ENCODE measurements around the gene STX2. TPM values are rescaled to one million over a fixed set of nuclear protein-coding genes. Genes with fewer than 3 reads are reported as not detected.

The STX2 gene
- total RNA-seq, 1 experiment from 2014 or later = 40.6 TPM

DNA sequence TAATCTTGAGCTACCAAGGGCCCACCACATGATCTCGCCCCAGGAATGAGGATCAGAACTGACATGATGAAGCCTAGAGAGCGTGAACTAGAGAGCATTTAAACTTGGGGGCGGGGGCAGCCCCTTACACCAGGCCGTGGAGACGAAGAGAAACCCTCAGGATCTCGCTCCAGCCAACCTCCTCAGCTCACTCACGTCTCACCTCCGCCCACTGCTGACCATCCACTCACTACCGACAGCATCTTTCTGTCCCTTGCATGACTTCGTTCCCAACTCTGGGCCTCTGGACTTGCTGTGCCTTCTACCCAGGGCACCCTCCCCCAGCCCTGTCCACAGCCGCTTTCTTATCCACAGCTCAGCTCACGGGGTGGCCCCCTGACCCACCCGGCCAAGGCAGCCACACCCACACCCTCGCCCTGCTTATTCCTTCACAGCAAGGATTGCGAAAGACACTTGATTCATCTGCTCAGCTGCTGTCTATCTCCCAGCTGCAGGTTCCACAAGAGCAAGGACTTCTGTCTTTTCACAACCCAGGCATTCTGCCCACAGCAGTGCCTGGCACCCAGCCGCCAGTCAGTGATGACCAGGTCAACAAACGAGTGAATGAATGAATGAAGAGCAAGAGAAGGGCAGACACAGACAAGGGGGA is 6.4 kb downstream of the STX2 start:
- DNase-seq (ENCODE audit: extremely low read depth, low read depth) = no peak

DNA sequence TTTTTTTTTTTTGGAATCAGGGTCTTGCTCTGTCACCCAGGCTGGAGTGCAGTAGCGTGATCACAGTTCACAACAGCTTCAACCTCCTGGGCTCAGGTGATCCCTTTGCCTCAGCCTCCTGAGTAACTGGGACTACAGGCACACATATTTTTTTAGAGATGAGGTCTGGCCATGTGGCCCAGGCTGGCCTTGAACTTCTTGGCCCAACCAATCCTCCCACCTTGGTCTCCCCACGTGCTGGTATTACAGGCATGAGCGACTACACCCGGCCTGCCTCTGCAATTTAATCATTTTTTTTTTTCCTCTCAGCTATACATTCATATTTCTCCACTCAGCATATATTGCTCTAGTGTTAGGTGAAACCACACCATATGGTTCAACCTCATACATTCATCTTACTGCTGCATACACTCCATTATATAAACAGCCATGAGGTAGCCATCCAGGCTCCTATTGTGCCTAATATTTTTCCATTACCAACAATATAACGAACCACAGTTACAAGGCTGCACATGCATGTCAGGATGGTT is 7.1 kb downstream of the STX2 start:
- no peak for DNase-seq (ENCODE audit: extremely low read depth, low read depth)

DNA sequence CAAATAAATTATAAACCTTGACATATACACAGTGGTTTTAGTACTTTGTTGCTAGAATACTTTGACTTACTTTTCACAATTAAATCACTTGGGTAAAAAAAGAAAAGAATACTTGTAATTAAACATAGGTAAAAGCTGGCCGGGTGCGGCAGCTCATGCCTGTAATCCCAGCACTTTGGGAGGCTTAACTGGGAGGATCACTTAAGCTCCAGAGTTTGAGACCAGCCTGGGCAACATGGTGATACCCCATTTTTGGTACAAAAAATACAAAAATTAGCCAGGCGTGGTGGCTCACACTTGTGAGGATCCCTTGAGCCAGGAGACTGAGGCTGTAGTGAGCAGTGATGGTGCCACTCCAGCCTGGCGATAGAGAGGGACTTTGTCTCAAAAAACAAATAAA is 7.8 kb downstream of the STX2 start:
- no peak for DNase-seq (ENCODE audit: extremely low read depth, low read depth)

DNA sequence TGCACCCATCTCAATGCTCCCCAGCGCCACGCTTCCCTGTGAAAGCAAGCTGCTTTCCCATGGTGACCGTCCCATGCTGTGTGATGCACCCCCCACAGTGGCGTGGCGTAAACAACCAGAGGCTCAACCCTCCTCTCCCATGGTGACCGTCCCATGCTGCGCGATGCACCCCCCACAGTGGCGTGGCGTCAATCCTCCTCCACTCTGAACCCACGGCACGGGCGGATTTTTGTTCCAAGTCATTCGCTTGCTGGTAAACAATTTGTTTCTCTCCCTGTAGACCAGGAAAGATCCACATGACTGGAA is 8.9 kb downstream of the STX2 start:
- no peak for DNase-seq (ENCODE audit: extremely low read depth, low read depth)

DNA sequence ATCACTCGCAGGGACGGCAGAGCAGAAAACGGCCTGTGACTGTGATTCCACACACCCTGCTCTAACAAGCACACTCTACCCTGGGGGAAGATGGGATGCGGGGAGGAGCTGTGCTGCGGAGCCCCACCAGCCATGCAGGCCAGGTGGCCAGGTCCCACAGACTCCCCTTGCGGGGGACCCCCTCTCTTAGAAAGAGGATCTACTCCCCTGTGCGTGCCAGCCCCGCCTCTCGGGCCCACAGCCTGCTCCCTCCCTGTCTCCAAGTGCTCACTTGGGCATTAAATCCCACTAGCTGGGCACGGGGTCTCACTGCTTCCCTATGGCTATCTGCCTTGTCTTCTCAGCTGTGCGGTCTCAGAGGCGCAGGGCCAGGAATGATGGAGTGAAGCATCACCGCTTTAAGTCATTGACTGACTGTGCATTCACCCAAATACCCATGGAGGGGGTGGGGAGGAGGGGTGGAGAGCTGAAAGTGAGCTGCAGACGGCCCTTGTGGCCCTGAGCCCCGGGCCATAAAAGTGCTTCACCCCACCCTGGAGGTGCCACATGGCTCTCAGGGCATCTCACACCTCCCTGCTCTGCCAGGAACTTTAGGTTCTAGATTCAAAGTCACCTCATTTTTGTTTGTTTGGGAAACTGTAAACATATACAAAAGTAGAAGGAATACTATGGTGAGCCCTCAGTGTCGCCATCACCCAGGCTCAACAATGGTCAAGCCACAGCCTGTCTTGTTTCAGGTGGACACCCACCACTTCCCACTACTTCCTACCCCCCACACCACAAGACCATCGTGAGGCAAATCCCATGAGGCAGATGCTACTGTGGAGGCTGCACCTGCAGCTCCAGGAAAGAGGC is 9.4 kb downstream of the STX2 start:
- no peak for DNase-seq (ENCODE audit: extremely low read depth, low read depth)

DNA sequence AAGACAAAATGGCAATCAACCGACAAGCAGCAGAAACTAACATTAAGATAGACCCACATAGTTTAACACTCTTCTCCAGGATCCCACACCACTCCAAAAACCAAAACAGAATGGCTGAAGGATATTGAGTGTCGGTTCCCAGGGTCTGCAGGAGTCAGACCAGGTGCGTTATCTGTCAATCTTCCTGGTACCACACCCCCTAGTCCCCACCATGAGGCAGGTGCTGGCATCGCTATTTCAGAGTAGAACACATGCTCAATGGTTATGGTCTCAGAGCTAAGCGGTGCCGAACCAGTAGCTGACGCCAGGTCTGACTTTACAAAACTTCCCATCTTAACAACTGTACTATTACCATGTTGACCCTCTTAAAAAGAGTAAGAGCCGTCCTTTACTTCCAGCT is 10.2 kb downstream of the STX2 start:
- no peak for DNase-seq (ENCODE audit: extremely low read depth, low read depth)

DNA sequence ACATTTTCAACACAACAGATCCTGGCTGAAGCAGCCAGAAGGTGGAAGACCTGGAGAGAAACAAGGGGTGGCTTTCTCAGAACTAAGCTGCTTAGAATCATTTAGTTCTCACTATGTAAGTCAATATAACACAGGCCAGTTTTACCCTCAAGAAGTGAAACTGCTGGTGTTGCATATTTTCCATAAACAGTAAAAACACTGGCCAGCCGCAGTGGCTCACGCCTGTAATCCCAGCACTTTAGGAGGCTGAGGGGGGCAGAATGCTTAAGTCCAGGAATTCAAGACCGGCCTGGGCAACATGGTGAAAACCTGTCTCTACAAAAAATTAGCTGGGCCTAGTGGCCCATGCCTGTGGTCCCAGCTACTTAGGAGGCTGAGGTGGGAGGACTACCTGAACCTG is 11.6 kb downstream of the STX2 start:
- no peak for DNase-seq (ENCODE audit: extremely low read depth, low read depth)

DNA sequence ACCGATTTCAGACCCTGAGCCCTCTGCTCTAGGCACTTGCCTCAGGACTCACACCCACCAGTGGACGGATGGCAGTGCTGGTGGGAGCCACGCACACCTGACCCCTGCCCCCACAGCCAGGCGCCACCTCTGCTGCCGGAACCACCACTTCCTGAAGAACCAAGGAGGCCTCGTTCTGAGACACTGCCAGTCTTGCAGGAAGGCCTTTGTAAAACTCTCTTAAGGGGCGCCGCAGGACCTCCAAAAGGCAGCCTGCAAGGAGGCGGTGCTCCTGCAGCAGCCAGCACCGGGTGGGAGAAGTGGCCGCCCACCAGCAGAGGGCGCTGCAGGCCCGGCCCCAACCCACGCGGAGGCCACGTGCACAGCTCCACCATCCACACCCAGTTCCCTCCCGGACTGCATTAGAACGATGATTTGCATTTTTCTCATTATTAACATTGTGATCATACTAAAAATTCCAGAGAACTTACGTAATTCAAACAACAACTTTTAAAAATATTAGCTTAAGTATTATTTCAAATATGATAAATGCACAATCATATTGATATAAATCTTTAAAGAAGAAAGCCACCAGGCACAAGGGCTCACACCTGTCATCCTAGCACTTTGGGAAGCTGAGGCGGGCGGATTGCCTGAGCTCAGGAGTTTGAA is 12.8 kb downstream of the STX2 start:
- DNase-seq (ENCODE audit: extremely low read depth, low read depth) = peak; percentile 56

DNA sequence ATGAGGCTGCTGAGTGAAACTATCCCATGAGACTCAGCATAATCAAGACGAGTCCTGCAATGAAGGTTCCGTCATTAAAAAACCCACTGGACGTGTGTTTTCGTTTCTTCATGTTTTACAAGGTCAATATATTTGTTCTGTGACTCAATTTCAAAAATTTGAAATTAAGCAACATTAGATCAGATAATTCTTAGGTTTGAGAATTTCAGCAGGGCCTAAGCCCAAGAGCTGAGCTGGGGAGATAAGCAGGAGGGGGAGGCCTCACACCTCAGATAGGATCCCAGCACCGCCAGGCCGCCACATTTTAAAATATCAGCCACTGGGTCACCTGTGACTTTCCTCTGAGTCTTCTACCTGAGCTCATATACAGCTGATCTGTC is 13.3 kb downstream of the STX2 start:
- no peak for DNase-seq (ENCODE audit: extremely low read depth, low read depth)

DNA sequence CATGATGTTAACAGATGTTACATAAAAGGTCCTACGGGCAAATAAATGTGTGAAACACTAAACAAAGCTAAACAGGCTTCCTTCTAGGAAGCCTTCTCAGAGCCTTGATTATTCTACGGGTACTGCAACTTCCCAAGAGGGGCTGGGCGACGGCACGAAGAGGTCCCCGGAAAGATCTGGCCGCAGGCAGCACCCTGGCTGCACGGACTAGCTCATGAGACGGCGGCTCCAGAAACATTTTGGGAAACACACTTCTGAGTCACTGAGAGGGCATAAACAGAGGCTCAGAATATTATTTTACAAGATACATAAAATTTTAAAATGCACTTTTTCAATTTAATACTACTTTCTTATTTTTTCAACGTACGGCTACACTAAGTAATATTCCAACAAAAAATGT is 19.4 kb downstream of the STX2 start:
- no peak for DNase-seq (ENCODE audit: extremely low read depth, low read depth)

DNA sequence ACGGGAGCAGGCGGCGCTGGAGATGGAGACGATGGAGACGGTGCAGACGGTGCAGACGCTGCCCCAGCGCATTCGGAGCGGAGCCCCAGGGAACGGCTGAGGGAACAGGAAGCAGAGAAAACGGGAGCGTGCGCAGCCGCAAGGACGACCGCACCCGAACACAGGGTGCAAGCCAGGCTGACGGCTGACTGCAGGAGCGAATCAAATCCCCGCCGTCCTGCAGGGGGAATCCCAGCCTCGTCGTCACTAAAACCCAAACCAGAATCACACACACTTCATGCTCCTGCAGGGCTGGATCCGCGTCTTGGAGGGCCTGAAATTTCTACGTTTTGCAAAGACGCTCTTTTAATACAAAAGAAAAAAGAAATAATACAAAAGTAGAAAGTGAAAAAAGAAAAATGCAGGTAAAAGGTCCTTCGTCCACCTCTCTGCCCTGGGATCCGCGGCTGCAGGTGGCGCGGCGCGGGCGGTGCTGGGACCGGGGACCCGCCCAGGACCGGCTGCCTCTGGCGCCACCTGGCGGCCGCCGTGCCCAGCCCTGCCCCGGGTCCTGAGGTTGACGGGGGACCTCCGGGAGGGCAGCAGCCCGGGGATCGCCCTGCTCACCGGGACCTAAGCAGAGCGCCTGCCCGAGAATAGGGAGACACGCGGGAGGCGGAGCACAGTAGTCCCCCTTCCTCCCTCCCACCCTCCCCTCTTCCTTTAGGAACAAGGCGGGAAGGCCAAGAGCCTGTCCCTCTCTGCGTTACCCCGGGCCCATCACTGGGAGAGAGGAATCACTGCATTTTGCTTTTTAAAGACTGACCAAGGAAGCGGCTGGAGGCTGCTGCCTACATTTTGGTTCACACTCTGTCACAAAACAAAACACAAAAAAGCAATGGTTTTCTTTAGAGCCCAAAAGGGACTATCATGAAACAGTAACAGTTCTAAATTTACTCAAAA is 20.1 kb downstream of the STX2 start:
- peak; percentile 35 for DNase-seq (ENCODE audit: extremely low read depth, low read depth)

DNA sequence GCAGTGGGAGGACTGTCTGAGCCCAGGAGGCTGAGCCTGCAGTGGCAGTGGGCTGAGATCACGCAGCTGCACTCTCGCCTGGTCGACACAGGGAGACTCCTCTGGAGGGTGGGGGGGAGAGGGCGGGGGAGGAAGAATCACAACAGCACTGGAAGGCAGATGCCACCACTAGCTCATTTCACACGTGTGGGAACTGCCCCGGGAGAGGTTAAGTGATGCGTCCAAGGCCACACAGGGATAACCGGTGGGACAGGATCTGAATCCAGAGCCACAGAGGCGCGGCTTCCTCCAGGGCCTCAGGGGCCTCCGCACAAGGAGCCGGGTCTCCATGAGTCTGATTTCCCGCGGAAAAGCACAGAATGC is 20.8 kb downstream of the STX2 start:
- no peak for DNase-seq (ENCODE audit: extremely low read depth, low read depth)

DNA sequence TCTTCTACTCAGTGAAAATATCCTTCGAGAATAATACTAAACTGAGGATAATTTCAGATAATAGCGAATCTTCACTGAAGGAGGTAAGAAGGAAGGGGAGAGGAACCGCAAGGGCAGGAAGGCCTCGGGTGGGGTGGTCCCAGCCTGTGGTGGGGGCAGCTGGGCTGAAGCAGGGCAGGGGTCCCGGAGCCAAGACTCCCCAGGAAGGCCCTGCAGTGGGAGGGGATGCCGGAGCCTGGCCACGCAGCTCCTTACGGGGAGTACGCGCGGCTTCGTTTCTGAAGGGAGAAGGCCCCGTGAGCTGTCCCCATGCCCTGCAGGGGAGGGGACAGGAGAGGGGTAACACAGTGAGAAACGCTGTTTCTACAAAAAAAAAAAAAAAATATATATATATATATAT is 21.2 kb downstream of the STX2 start:
- DNase-seq (ENCODE audit: extremely low read depth, low read depth) = no peak

DNA sequence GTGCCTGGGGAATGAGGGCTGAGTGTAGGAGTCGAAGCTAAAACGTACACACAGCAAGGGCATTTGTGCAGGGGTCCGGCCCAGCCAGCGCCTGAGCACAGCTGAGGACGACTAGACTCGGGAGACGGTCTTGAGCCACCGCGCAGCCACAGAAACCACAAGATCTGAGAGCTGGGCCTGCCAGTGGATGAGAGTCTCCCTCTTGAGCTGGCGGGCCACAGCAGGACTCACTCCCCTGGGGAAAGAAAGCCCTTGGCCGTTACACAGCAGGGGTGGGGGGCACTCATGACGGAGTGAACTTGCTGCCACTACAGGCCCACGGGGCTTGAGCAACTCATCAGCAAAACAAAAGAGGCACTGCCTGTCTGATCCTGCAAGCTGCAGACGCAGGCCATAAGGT is 23.0 kb downstream of the STX2 start:
- no peak for DNase-seq (ENCODE audit: extremely low read depth, low read depth)

DNA sequence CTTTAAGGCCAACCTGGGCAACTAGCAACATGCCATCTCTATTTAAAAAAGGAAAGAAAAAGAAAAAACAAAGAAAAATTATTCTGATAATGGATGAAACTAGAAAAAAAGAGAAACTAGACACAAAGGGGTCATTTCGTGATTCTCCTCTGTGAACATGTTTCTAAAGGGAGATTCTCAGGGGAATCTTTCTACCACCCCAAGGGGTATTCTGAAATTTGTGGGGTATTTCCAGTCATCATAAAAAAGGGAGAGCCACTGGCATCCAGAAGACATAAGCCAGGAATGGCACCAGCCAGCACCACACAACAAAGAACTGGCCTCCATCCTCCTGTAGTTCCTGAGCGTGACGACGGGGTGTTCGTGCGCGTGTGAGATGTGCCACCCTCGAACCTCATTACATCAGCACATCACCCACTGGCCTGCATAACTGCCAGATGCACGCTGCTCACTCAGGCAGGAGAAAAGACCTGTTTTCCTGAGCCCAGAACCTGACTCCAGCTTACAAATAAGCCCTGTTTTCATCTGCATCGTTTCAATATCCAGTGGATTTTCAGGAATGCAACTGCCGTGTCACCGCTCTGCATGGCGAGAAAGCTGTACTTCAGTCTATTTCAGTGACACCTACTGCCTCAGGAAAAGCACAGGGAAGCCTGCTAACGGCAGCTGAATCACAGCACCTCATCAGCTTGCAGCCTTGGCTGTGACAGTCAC is 23.9 kb downstream of the STX2 start:
- no peak for DNase-seq (ENCODE audit: extremely low read depth, low read depth)

DNA sequence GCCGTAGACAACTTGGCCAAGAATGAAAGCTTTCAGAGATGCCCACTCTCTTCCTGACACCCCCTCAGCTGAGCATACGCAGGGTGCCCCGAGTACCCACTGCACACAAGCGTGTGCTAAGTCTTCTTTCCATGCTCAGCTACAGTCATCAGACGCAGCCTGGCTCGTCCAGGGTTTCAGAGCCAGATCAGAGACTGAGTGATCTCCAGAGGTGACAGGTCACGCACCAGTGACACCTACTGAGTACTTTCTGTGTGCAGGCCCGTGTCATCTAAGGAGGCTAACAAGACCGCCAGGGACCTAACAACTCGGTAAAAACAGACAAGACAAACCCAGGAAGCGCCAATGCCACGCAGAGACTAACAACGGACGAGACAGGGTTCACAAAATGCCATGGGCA is 25.1 kb downstream of the STX2 start:
- no peak for DNase-seq (ENCODE audit: extremely low read depth, low read depth)

DNA sequence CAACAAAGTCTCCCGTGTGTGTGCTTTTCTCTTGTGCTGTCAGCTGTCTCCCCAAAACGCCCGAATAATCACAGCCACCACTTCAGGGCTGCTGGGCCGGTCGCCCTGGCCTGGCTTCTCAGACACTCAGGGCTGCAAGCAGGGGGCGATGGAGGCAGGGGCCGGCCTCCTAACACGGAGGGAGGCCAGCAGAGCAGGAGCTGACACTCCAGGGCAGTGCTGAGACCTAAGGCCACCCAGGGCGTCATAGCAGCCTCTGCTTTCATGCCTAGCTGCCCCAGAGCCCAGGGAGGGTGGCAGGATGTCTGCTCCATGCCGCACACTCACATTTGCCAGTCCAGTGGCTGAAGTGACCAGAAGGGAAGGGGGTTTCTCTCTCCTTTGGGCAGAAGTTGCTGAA is 25.6 kb downstream of the STX2 start:
- DNase-seq (ENCODE audit: extremely low read depth, low read depth) = no peak

DNA sequence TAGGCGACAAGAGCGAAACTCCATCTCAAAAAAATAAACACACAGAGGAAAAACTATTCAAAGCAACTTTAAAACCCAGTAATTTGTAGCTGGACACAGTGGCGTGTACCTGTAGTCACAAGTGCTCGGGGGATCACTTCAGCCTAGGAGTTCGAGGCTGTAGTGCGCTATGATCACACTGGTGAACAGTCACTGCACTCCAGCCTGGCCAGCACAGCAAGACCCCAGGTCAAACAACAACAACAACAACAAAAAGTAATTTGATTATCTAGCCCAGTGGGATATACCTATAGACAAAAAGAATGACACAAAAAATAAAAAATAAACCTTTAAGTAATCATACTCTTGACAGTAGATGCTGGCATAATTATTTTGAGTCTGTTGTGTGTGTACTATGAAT is 29.3 kb downstream of the STX2 start:
- no peak for DNase-seq (ENCODE audit: extremely low read depth, low read depth)

DNA sequence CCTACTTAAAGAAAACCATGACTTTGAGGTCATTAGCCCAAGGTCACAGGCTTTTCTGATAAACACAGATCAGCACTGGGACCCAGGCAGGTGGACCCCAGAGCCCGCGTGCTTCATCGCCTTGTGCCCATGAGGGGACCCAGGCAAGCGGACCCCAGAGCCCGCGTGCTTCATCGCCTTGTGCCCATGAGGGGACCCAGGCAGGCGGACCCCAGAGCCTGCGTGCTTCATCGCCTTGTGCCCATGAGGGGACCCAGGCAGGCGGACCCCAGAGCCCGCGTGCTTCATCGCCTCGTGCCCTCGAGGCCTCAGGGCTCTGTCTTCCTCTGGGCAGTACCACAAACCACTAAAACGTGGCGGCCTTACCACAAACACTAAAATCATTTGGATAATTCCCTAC is 31.7 kb downstream of the STX2 start:
- DNase-seq (ENCODE audit: extremely low read depth, low read depth) = no peak

DNA sequence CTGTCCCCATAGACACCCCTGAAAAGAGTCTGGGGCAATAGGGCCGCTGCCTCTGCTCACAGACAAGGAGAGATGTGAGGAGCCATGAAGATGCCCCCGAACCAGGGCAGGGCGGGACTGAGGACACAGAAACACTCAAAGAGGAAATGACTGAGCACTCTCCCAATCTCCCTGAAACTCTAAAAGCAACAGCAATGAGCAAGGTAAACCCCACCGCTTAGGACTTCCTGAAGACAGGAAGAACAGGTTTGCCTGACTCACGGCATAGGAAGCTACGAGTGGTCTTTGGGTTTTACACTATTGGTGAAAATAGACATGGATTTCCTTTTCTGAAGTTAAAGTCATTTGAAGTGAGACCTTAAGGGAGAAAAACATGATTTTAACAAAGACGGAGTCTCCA is 32.5 kb downstream of the STX2 start:
- DNase-seq (ENCODE audit: extremely low read depth, low read depth) = no peak
